CD4-positive, alpha-beta memory T cell (primary cell): ENCODE measurements around the gene NOG. TPM values are rescaled to one million over a fixed set of nuclear protein-coding genes. Genes with fewer than 3 reads are reported as not detected.

Experiments
- CTCF ChIA-PET: fragments of 350-600 bp; sonication (Branson Sonifier 250); formaldehyde crosslinking; loops from one replicate; lab custom pipeline; 2021; ENCODE audit warnings: inconsistent platforms; ENCODE audit not compliant: partially characterized antibody; lab: Charles Lee
- POLR2A ChIA-PET: fragments of 350-600 bp; sonication (Branson Sonifier 250); formaldehyde crosslinking; loops from one replicate; lab custom pipeline; 2021; ENCODE audit not compliant: partially characterized antibody; lab: Charles Lee
- DNase-seq, 5 donors: peaks; one replicate each; pipeline versions ENCODE4 v3.0.0 to v3.0.0-alpha.2; 2020 to 2022; ENCODE audit warnings: mixed read lengths in 1 of 5
- H3K27ac ChIP-seq: one replicate; pipeline ENCODE4 v1.7.0; 2013; ENCODE audit warnings: low read depth, low read length
- H3K27me3 ChIP-seq: 2 replicates; pipeline ENCODE4 v1.7.0; 2013; ENCODE audit warnings: mild to moderate bottlenecking, low read length, moderate library complexity; ENCODE audit not compliant: insufficient read depth
- H3K36me3 ChIP-seq: 2 replicates; pipeline ENCODE4 v1.7.0; 2013; ENCODE audit warnings: mild to moderate bottlenecking, low read length, moderate library complexity; ENCODE audit not compliant: insufficient read depth
- H3K4me1 ChIP-seq: 2 replicates; pipeline ENCODE4 v1.7.0; 2013; ENCODE audit warnings: mild to moderate bottlenecking, low read length, moderate library complexity; ENCODE audit not compliant: insufficient read depth
- H3K4me3 ChIP-seq, 2 donors: one replicate each; pipeline ENCODE4 v1.7.0; 2013; ENCODE audit warnings: low read length in 2 of 2, mild to moderate bottlenecking in 1 of 2
- H3K9me3 ChIP-seq, 2 donors: one replicate each; pipeline ENCODE4 v1.7.0; 2013; ENCODE audit warnings: low read length in 2 of 2, control low read depth in 1 of 2; ENCODE audit not compliant: control insufficient read depth in 1 of 2
- H3K27ac Mint-ChIP-seq, 7 donors: one replicate each; pipeline ENCODE4 v1.8.0; 2020 to 2021; ENCODE audit warnings: mixed read lengths in 7 of 7, mild to moderate bottlenecking in 6 of 7, inconsistent platforms in 3 of 7, moderate library complexity in 3 of 7
- H3K27me3 Mint-ChIP-seq, 2 donors: one replicate each; pipeline ENCODE4 v1.8.0; 2020 to 2021; ENCODE audit warnings: mixed read lengths in 2 of 2
- H3K36me3 Mint-ChIP-seq, 2 donors: one replicate each; pipeline ENCODE4 v1.8.0; 2020 to 2021; ENCODE audit warnings: mixed read lengths in 2 of 2, inconsistent platforms in 1 of 2, mild to moderate bottlenecking in 1 of 2
- H3K4me1 Mint-ChIP-seq, 4 donors: one replicate each; pipeline ENCODE4 v1.8.0; 2020 to 2021; ENCODE audit warnings: mixed read lengths in 4 of 4, mild to moderate bottlenecking in 1 of 4
- H3K4me3 Mint-ChIP-seq, 8 donors: one replicate each; pipeline ENCODE4 v1.8.0; 2020 to 2021; ENCODE audit warnings: mixed read lengths in 8 of 8, mild to moderate bottlenecking in 7 of 8, moderate library complexity in 6 of 8, inconsistent platforms in 3 of 8
- H3K9me3 Mint-ChIP-seq, 8 donors: one replicate each; pipeline ENCODE4 v1.8.0; 2020 to 2021; ENCODE audit warnings: mixed read lengths in 8 of 8, mild to moderate bottlenecking in 5 of 8, inconsistent platforms in 3 of 8, moderate library complexity in 1 of 8
- intact Hi-C: fragments of 100-400 bp; cut with micrococcal nuclease; formaldehyde crosslinking; loops from one replicate; pipeline ENCODE4 v1.15.1; 2023
- polyA plus RNA-seq, 2 donors: library from polyadenylated mRNA; unstranded; fragments of 300-500 nt; fragmentation: Illumina TruSeq; gene quantifications; one replicate each; pipeline ENCODE4 v1.2.3, GENCODE V29; 2021
- total RNA-seq, 2 experiments: library from RNA; stranded (reverse); gene quantifications; one replicate each; pipeline ENCODE4 v1.2.3, GENCODE V29; 2021

NOG gene
- total RNA-seq, result 10 to 100 TPM; 15.4 to 16.2 TPM
- 1 to 10 TPM in 1 of 2 donors, under 1 TPM in 1; 0.88 to 3.6 TPM for polyA plus RNA-seq

- intact Hi-C loops, result loop anchor here (5.0 kb wide), 1 partner anchor 369 kb away; the partner anchor contains the start of gene COIL
- H3K27me3 Mint-ChIP-seq, result peaks cover 34 to 53% of the 10 kb centered on the region in 2 donors
- Histone ChIP-seq H3K4me3 (peak within 1 kb of the TSS; percentile 36 to 45), H3K27ac (no peak within 1 kb of the TSS), H3K36me3 (no peaks in the 10 kb centered on the region), H3K9me3 (no peaks in the 10 kb centered on the region), H3K4me1 (peaks cover 44% of the 10 kb centered on the region), H3K27me3 (peaks cover 25% of the 10 kb centered on the region)
- peak in 3 of 5 donors; percentile 24 to 31 (median 30) for DNase-seq
- H3K4me3 Mint-ChIP-seq, result peak within 1 kb of the TSS; percentile 78 to 89 (median 80)
- no peak within 1 kb of the TSS for H3K27ac Mint-ChIP-seq
- H3K36me3 Mint-ChIP-seq, result no peaks in the 10 kb centered on the region
- H3K9me3 Mint-ChIP-seq, result no peaks in the 10 kb centered on the region
- ChIA-PET POLR2A (interaction anchor here (1.4 to 1.6 kb wide), 3 partner anchors 8 to 186 kb away, joined by 5 to 12 read pairs (median 7); no protein-coding TSS in a partner anchor), CTCF (interaction anchor here (0.6 to 7.4 kb wide), 12 partner anchors 9 to 231 kb away, joined by 3 to 69 read pairs (median 4); no protein-coding TSS in a partner anchor)
- H3K4me1 Mint-ChIP-seq, result peaks cover 18 to 53% (median 23%) of the 10 kb centered on the region in 4 donors
Measured at GRCh38 chr17:56593646-56594319, at the start of gene NOG. NOG (plus strand) TSS chr17:56593699; CDS start chr17:56594224, 525 bp downstream.

- H3K4me3 Mint-ChIP-seq, result no peak overlapping the region
- CTCF ChIA-PET, result no interaction called here
- no peak for DNase-seq
Measured at GRCh38 chr17:56545106-56545505, 48.4 kb upstream of the NOG start.

DNA sequence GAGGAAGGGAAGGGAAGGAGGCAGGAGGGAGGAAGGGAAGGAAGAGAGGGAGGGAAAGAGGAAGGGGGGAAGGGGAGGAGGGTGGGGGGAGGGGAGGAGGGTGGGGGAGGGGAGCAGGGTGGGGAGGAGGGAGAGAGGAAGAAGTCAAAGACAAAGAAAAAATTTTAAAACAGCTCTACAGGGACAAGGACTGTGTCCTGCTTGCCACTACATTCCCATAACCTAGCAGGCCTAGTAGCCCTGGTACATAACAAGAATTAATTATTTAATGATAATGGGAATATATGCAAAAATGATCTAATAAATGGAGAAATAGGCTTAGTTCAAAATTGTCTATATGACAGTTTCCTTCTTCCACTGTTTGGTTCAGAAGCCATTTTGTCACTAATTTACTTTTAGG is 47.6 kb upstream of the NOG start:
- no peaks in the 10 kb centered on the region for H3K27me3 ChIP-seq
- intact Hi-C loops, result no loop called here
- ChIA-PET CTCF (interaction anchor here (0.6 kb wide), 1 partner anchor 1549 kb away, joined by 3 read pairs; no protein-coding TSS in a partner anchor), POLR2A (no interaction called here)
- H3K4me1 ChIP-seq, result no peaks in the 10 kb centered on the region
- H3K27me3 Mint-ChIP-seq, result peaks cover 10 to 13% of the 10 kb centered on the region in 2 donors
- no peaks in the 10 kb centered on the region for H3K36me3 Mint-ChIP-seq
- no peak for DNase-seq
- H3K27ac ChIP-seq, result no peak overlapping the region
- H3K4me3 Mint-ChIP-seq, result no peak overlapping the region
- no peaks in the 10 kb centered on the region for H3K4me1 Mint-ChIP-seq
- H3K36me3 ChIP-seq, result no peaks in the 10 kb centered on the region
- H3K9me3 ChIP-seq, result no peaks in the 10 kb centered on the region
- H3K4me3 ChIP-seq, result no peak overlapping the region
- H3K9me3 Mint-ChIP-seq, result peaks cover 0 to 8% (median 3%) of the 10 kb centered on the region in 8 donors
- no peak overlapping the region for H3K27ac Mint-ChIP-seq

More at GRCh38 chr17:56545106-56545505, 48.4 kb upstream of the NOG start:
- Histone ChIP-seq H3K36me3 (no peaks in the 10 kb centered on the region), H3K9me3 (no peaks in the 10 kb centered on the region), H3K27ac (no peak overlapping the region), H3K4me3 (no peak overlapping the region), H3K4me1 (no peaks in the 10 kb centered on the region), H3K27me3 (no peaks in the 10 kb centered on the region)
- Mint-ChIP-seq H3K4me1 (no peaks in the 10 kb centered on the region), H3K27ac (no peak overlapping the region), H3K27me3 (peaks cover 7 to 13% of the 10 kb centered on the region in 2 donors), H3K36me3 (no peaks in the 10 kb centered on the region), H3K9me3 (peaks cover 0 to 5% (median 2%) of the 10 kb centered on the region in 8 donors)
- intact Hi-C loops, result no loop called here
- POLR2A ChIA-PET, result no interaction called here

DNA sequence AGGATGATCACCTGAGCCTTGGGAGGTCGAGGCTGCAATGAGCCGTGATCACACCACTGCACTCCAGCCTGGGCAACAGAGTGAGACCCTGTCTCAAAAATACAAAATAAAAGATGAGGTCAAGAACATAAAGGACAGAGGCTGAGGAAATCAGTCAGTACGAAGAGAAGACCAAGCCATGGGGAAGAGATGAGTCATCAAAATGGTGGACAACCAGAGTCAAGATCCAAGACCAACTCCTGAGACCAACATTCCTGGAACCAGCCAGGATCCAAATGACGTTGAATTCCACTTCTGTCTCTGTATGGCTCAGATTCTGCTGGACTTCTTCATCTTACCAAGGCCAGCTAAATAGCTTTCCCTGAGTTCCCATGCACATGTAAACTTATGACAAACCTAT is 44.8 kb upstream of the NOG start:
- H3K4me1 Mint-ChIP-seq, result no peaks in the 10 kb centered on the region
- no peak for DNase-seq

GRCh38 chr17:56549501-56549900 is 44.0 kb upstream of the NOG start:
- peaks cover 0 to 4% of the 10 kb centered on the region in 2 donors for H3K9me3 ChIP-seq
- H3K4me3 ChIP-seq, result no peak overlapping the region
- intact Hi-C loops, result no loop called here
- ChIA-PET CTCF (no interaction called here), POLR2A (no interaction called here)
- no peak overlapping the region for H3K4me3 Mint-ChIP-seq
- H3K4me1 ChIP-seq, result no peaks in the 10 kb centered on the region
- H3K36me3 Mint-ChIP-seq, result no peaks in the 10 kb centered on the region
- DNase-seq, result no peak
- peaks cover 4% of the 10 kb centered on the region for H3K27me3 ChIP-seq
- peaks cover 0 to 15% (median 6%) of the 10 kb centered on the region in 8 donors for H3K9me3 Mint-ChIP-seq
- H3K27me3 Mint-ChIP-seq, result peaks cover 10 to 13% of the 10 kb centered on the region in 2 donors
- H3K27ac Mint-ChIP-seq, result peak overlapping the region in 1 of 7 donors; percentile 26
- no peaks in the 10 kb centered on the region for H3K36me3 ChIP-seq
- H3K27ac ChIP-seq, result no peak overlapping the region
- no peaks in the 10 kb centered on the region for H3K4me1 Mint-ChIP-seq

More for the DNA sequence above, 44.8 kb upstream of the NOG start:
- H3K27ac Mint-ChIP-seq, result no peak overlapping the region
- Histone ChIP-seq H3K4me3 (no peak overlapping the region), H3K27me3 (no peaks in the 10 kb centered on the region), H3K9me3 (peaks cover 0 to 4% of the 10 kb centered on the region in 2 donors), H3K36me3 (no peaks in the 10 kb centered on the region), H3K4me1 (no peaks in the 10 kb centered on the region), H3K27ac (no peak overlapping the region)
- peaks cover 9 to 11% of the 10 kb centered on the region in 2 donors for H3K27me3 Mint-ChIP-seq
- ChIA-PET CTCF (no interaction called here), POLR2A (no interaction called here)
- H3K36me3 Mint-ChIP-seq, result no peaks in the 10 kb centered on the region
- intact Hi-C loops, result no loop called here
- H3K4me3 Mint-ChIP-seq, result no peak overlapping the region
- H3K9me3 Mint-ChIP-seq, result peaks cover 0 to 15% (median 6%) of the 10 kb centered on the region in 8 donors

DNA sequence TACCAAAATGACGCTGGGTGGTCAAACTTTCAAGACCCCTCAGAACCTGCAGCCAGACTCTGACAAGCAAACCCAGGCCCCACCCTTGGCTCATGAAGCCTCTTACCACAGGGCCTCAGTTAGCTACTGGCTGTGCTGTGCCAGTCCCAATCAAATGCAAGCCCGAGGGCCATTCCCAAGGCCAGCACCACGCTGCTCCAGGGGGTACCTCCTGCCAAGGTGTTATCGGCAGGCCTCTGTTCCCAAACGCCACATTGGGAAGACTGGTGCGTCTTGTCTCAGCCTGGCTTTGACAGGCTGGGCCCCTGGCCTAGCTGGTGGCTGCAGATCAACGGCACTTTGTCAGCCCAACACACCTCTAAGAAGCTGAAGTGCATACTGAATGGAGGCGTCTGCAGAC is 35.8 kb upstream of the NOG start:
- H3K27me3 Mint-ChIP-seq, result peaks cover 13 to 18% of the 10 kb centered on the region in 2 donors
- H3K4me1 Mint-ChIP-seq, result no peaks in the 10 kb centered on the region
- Histone ChIP-seq H3K9me3 (no peaks in the 10 kb centered on the region), H3K27ac (no peak overlapping the region), H3K4me3 (no peak overlapping the region), H3K36me3 (no peaks in the 10 kb centered on the region), H3K4me1 (no peaks in the 10 kb centered on the region), H3K27me3 (peaks cover 4% of the 10 kb centered on the region)
- H3K36me3 Mint-ChIP-seq, result no peaks in the 10 kb centered on the region
- ChIA-PET POLR2A (no interaction called here), CTCF (no interaction called here)
- peak overlapping the region in 1 of 7 donors; percentile 22 for H3K27ac Mint-ChIP-seq
- H3K9me3 Mint-ChIP-seq, result peaks cover 0 to 5% (median 0%) of the 10 kb centered on the region in 8 donors
- intact Hi-C loops, result no loop called here
- DNase-seq, result no peak
- no peak overlapping the region for H3K4me3 Mint-ChIP-seq

GRCh38 chr17:56558088-56558487 is 35.4 kb upstream of the NOG start:
- H3K4me3 Mint-ChIP-seq, result no peak overlapping the region

More at GRCh38 chr17:56558088-56558487, 35.4 kb upstream of the NOG start:
- H3K27ac Mint-ChIP-seq, result no peak overlapping the region
- H3K9me3 Mint-ChIP-seq, result peaks cover 0 to 4% (median 0%) of the 10 kb centered on the region in 8 donors
- no peaks in the 10 kb centered on the region for H3K9me3 ChIP-seq
- H3K4me3 ChIP-seq, result no peak overlapping the region
- DNase-seq, result no peak
- POLR2A ChIA-PET, result no interaction called here
- H3K27me3 Mint-ChIP-seq, result peaks cover 13 to 18% of the 10 kb centered on the region in 2 donors
- no peaks in the 10 kb centered on the region for H3K36me3 ChIP-seq
- intact Hi-C loops, result no loop called here
- no peaks in the 10 kb centered on the region for H3K4me1 Mint-ChIP-seq
- CTCF ChIA-PET, result no interaction called here
- peaks cover 4% of the 10 kb centered on the region for H3K27me3 ChIP-seq
- H3K27ac ChIP-seq, result no peak overlapping the region
- no peaks in the 10 kb centered on the region for H3K36me3 Mint-ChIP-seq
- H3K4me1 ChIP-seq, result no peaks in the 10 kb centered on the region
